HG02973 (cell line): Measurements from ENCODE around the gene SIN3A.
"Not testable (repeated sequence)": the region's sequence is repeated elsewhere in the genome, so short reads cannot be mapped to it uniquely, and the experiment has no call there.

Experiments used
- ATAC-seq: cut with Tn5 transposase; IDR thresholded peaks from one replicate; pipeline ENCODE4 v1.9.1; 2021; ENCODE audit warnings: moderate library complexity; ENCODE audit not compliant: unreplicated experiment

The SIN3A gene

DNA sequence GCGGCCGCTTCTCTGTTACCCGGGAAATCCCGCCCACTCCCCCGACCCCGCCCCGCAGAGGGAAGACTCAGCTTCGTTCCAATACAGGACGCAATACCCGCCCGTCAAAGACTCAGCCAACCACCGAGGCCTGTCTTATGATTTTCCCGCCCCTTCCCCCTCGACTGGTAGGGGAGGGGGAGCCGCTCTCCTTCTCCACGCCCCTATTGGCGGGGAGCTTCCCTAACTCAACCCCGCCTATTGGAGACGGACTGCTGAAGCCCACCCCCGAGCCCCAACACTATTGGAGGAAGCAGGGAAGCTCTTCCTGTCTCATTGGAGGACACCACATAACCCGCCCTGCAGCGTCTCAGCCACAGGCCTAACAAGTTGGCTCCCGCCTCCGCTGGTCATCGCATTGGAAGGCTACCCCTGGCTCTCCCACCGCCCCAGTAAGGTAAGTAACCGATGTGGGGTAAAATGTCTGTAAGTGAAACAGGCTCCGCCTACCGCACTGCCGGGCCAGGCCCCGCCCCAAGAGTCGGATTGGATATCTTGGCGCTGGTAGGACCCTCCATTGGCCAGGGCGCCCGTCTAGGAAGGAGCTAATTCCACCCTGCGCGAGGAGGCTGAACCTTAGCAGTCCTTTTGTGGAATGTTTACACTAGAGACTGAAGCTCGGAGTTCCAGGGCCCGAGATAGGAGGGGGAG is at the start of gene SIN3A:
SIN3A (minus strand) TSS at position 17 of the 690 bp plus-strand sequence. CDS start 21,315 bp downstream, outside the sequence.
- peak; percentile 39 for ATAC-seq

DNA sequence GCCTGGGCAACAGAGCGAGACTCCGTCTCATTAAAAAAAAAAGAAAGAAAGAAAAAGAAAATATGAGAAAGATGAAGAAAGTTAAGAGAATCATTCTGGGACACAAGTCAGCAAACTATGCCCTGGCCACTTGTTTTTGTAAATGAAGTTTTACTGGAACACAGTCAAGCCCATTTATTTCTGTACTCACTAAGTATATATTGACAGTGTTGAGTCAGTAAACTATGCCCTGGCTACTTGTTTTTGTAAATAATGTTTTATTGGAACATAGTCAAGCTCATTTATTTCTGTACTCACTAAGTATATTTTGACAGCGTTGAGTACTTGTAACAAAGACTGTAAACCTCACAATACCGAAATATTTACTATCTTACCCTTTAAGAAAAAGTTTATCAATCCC is 42.2 kb upstream of the SIN3A start:
- no peak for ATAC-seq

DNA sequence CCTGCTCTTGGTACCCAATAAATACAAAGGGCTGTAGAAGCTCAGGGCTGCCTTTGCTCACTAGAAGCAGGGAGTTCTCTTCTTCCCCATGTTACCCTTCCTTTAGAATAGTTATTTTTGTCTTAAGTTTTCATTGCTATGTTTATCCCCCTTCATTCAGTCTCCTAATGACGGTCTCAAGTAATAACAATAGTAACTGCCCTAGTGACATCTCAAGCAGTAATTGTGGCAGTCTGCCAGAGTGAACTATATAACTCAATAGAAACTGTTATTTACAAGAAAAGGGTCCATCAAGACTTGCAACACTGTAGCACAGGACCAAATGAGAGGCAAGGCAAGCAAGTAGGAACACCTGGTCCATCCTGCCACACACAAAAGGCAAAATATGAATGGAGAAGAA is 32.5 kb upstream of the SIN3A start:
- ATAC-seq = no peak

DNA sequence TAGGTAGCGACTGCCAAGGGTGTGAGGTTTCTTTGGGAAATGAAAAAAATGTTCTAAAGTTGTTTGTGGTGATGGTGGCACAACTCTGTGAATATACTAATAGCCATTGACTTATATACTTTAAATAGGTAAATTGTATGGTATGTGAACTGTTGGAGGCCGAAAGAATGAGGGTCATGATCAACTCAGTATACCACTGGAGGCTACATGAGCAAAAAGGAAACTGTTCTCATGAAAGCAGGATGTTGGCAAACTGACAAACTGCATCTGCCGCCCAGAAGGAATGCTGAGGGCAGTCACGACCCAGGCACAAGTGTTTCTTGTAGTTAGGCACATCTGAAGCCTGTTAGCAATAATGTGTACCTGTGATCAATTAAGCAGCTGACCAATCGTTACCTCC is 32.1 kb upstream of the SIN3A start:
- not testable (repeated sequence) for ATAC-seq

DNA sequence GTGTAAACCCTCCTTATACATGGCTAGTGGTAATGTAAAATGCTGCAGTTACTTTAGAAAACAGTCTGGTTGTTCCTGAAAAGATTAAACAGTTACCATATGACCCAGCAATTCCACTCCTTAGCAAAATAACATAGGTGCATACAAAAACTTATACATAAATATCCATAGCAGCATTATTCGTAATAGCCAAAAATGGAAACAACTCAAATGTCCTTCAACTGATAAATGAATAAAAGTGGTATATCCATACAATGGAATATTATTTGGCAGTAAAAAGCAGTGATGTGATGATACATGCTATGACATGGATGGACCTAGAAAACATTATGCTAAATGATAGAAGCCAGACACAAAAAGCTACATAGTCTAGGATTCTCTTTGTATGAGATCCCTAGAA is 31.6 kb upstream of the SIN3A start:
- no peak for ATAC-seq

DNA sequence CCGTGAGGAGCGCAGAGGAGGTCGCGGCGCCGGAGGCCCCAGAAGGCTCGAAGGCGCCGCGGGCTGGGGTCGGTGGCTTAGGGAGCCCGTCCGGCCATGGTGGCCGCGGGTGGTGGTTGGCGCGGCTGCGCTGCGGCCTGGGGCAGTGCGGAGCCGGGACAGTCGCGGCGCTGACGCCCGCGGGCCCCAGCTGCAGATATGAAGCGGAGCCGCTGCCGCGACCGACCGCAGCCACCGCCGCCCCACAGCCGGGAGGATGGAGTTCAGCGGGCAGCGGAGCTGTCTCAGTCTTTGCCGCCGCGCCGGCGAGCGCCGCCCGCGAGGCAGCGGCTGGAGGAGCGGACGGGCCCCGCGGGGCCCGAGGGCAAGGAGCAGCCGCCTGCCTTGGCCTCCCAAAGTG is 29.0 kb upstream of the SIN3A start:
- ATAC-seq = not testable (repeated sequence)

DNA sequence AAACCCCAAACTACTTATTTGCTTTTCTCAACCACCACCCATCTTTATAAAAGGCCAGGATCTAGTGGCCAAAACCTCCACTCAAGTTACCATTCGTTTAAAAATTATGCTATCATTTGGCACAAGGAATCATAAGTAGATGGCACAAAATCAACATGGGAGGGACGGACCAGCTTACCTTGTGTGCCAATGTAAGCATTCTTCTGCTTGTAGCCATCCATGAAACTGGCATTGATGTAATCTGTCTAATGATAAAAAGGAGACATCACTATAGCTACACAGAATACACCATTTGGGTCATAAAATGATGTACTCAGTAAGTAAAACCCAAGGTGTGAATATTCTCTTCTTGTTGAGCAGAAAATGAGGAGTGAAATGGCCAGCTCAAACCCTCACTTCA is 28.2 kb upstream of the SIN3A start:
- no peak for ATAC-seq

DNA sequence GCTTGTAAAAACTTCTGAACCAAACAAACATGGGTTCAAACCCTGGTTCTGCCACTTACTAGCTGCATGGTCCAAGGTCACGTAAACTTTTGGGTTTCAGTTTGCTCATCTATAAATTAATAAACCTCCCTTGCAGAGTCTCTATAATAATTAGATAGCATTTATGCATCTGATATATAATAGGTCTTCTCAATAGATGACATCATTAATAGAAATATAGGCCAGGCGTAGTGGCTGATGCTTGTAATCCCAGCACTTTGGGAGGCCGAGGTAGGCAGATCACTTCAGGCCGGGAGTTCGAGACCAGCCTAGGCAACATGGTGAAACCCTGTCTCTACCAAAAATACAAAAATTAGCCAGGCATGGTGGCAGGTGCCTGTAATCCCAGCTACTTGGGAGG is 25.6 kb upstream of the SIN3A start:
- not testable (repeated sequence) for ATAC-seq

DNA sequence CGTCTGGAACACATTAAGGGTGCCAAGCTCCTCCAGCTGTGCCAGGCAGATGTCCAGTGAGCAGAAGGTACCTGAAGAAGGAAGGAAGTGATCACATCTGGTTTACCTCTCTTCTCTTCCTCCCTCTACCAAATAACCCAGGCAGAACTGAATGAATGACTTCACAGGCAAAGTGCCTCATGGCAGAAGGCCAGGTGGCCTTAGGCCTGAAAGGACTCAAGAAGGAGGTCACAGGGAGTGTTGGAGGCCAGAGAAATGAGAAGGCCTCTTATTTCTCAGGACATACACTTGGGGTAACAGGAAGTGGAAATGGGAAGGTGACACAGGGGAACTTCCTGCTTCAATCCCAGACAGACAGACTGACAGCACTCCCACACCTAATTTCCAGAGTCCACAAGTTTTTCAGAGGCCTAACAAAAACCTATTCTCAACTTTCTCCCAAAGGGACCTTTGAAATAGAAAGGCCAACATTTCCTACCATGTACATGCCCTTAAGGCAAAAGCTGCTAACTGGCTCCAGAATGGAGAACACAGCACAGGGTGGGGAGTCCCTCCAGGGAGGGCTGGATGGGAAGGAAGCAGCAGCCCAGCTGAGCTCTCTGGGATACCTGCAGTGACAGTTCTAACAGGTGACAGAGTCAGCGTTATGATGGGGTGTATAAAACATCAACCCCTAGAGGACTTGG is 17.6 kb upstream of the SIN3A start:
- no peak for ATAC-seq

DNA sequence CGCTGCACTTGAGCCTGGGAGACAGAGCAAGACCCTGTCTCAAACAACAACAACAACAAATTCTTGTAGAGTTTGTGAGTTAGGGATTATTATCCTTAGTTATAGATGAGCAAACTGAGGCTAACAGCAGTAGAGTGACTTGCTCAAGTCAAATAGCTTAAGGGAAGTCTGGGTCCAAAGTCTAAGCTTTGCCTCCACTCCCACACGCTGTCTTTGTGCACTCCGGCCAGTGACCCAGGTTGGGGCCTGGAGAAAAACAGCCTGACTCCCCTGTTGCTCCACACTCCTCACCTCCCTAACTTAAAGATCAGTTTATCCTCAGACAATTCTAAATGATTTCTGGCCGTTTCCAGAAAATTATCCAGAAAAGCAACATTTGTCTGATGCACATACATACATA is 9.2 kb upstream of the SIN3A start:
- no peak for ATAC-seq

DNA sequence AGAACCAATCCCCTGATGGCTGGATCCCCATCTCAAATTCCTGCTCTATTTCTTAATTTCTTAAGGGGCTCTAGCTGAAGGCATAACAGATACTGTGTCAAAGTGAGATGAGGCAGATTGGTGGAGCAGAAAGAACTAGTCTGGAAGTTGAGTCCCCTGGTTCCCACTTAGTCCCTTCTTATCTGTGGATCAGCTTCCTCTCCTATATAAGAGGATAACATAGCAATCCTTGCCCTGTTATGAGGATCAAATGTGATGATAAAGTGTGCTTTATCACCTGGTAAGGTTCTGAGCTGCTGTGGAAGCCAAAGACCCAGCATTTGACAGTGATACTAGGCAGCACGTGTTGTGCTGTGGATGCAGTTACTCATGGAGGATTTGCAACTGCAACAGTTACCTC is 8.1 kb upstream of the SIN3A start:
- ATAC-seq = no peak

DNA sequence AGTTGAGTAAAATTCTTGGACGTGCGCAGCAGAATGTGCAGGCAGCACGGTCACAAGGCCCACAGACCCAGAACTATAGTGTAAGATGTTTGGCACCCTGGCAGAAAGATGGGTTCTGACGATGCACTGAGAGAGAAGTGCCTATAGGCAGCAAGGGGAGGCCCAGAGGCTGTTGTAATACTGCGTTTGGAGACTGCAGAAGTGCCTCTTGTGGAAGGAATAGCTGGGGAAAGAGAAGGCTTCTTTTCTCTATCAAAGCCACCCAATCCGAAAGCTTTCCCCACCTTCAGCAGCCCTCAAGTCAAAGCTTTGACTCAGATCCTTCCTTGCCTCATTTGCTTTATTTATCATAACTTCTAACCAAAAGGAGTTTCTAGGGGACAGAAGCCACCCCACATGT is 5.2 kb upstream of the SIN3A start:
- no peak for ATAC-seq

DNA sequence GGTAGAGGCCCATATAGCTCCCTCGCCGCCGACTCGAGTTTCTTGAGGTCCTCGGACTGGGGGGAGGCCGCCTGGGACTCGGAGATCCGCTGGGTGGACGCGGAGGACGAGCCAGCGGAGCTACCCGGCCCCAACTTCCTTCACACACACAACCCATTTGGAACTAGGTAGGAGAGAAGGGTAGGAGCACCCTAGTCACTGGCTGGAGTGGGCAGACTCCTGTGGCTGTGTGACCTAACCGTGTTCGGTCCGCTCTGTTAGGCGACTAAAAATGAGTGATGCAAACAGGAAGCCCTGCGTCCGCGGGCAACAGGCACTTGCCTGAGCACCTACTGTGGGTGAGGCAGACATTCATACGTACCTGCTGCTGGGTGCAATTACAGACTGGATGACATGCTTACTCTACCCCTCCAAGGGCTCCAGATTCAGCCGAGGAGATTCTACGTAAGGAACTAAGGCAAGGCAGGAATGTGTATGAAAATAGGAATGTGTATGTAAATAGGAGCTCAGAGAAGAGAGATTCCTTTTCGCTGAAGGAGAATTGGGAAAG is 4.6 kb upstream of the SIN3A start:
- ATAC-seq = no peak

DNA sequence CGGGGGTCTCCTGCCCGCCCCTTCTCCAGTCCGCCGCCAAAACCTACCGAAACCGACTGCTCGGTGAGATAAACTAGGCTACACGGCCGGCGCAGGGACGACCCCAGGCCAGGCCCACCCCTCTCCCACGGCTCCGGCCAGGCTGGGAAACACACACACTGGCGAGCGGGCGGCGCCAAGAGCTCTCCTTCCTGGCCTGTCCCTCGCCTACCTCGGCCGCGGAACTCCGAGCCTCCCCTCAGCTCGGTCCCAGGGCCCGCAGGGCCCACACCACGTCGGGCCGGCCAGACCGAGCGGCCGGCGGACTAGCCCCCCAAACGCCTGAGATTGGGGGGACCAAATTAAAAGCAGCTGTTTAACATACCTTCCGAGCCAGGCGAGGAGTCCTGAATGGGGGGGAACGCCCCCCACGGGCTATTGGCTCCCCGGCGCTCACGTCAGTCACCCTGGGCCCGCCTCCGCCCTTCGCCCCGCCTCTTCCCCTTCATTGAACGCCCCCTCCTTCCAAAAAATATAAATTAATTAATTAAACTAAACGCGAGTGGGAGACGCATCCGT is 4.0 kb upstream of the SIN3A start:
- ATAC-seq = no peak

DNA sequence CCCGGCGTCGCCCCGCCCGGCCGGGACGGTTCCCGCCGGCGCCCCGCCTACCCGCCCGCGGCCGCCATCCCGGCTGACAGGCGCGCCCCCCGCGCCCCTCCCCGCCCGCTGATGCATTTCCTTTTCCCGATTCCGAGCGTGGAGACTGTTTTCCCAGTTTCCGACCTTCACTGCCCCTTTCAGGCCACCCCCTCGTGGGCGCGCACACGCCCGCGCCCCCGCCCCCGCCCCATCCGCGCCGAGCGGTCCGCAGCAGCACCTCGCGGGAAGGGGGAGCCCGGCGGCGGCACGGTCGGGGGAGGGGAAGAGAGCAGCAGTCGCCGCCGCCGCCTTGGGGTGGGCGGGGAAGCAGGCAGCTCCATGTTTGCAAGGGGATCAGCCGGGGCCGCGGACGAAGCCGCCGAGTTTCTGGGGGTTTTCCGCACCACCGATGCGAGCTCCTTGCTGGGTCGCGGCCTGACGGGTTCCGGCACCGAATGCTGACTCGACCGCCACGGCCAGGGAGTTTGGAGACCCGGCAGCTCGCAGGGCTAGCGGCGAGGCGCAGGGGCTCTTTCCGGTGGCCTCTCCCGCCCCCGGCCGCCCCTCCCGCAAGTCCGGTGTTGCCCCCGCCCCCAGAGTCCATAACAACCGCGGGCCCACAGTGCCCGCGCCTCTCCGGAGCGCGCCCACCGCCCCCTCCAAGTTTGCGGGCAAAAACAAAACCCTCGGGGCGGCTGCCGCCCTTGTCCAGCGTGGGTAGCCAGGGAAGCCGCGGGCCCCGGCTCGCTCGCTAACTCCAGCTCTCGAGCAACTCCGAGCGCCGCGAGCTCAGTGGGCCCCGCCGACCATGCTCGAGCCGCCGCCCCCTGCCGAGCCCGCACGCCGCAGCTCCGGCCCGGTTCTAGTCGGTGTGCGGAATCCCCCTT is 3.2 kb upstream of the SIN3A start:
- ATAC-seq = no peak

DNA sequence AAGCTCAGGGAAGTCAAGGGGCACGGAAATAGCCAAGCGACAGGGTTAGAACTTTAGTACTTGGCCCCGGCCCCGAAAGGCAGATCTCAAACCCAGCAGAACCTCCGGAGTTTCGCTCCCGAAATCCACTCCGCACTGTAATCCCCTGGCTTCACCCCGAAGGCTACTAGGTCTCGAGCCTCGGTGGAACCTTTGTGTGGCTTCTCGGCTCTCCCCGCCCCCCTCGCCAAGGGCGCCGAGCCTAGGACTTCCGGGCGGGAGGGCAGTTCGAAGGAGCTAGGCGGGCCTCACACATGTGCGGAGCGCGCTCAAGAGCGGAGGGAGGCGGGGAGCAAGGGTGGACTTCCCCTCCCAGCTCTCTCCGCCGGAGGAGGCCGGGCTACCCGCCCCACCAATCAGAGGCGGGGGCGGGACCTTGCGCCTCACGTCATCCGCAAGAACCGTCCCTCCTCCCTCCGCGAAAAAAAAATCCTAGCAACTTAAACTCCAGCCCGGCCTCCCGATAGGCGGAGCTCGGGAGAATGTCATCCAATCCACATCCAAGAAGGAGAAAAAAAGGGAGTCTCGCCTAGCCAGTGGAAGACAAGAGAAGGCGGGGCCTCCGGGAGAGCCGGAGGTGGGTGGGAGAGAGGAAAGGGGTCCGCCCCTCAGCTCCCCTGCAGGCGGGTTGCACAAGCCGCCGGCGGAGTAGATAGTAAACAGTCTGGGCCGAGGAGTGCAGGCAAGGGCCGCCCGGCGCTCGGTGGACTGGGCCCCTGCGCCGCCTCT is 2.4 kb upstream of the SIN3A start:
- peak; percentile 32 for ATAC-seq

DNA sequence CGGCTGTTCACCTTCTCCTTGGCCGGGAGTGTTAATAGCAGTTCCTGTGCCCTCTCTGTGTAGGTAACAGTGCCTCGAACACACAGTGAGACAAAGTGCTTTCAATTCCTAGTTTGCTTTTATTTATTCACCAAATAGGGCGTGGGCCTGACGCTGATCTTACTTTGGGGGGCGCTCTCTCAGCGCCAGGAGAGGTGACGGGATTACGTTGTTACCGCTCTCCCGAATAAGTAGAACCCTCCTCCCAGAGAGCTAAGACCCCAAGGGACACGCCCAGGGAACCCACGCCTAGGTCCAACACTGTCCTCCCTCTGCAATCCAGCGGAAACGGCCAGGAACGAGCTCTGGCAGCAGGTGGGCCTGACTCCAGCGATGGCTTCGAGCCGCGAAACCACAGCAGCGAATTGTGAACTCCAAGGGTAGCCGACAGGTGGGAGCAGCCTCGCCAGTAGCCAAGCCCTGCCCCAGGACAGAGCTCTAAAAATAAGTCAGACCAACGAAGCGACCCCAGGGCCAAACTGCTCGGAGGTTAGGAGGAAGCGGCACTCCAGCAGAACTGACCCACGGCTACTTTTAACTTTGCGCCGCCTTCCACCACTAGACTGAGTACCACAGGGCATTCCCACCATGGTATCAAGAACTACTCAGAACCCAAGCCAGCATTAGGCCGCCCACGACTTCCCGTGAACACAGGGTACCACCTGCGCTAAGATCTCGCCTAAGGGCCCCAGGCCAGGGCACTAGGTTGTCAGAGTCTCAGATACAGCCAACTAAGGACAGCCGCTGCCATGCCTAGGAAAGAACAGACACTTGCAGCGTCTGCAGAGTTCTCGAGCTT is 1.6 kb upstream of the SIN3A start:
- ATAC-seq = no peak

DNA sequence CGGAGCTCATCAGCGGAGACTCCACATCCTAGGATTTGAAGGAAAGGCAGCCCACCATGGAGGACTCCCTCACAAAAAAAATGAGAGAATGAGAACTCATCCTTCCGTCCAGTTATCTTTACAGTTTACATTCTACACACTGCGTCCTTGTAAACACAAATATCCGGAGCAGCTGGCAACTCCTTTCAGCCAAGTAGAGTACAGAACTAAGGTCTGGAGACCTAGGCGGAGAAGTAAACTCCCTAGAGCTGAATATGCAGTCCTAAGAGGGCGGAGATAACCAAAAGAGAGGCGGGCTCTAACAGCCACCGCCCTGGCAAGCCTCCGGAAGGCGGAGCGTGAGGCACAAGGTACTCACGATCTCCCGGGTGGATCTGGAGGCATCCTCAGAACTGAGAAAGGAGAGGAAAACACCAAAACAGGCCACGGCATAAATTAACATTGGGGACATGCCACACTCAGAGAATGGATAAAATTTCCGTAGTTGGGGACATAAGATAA is 924 bp upstream of the SIN3A start:
- no peak for ATAC-seq

DNA sequence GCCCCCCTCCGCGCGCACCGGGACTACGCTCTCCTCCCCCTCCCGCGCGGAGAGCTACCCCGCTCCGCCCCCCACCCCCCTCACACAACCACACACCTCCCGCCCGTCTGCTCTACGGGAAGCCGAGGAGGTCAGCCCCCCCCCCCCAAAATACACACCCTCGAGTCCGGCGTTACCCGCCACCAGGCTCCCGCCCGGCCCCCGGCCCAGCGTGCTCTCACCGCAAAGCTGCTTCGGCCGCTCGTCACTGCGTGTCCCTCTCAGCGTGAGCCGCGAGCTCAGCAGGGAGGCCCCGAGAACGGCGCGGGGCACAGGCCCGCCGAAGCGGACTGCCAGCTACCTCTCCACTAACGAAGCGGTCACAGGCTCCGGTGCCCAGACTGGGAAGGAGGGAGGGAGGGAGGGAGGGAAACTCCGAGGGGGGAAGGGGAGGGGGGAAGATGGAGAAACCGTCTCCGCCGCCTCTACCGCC is 252 bp downstream of the SIN3A start:
- no peak for ATAC-seq
